Urinary bladder (tissue), 4 donors: Measurements from ENCODE around the gene PGM2. TPM values are rescaled to one million over a fixed set of nuclear protein-coding genes. Genes with fewer than 3 reads are reported as not detected.

Source experiments
- DNase-seq: peaks from one replicate; pipeline ENCODE4 v3.0.0-alpha.2; 2015; ENCODE audit errors: extremely low spot score
- H3K27ac ChIP-seq: one replicate; pipeline ENCODE4 v1.5.1; 2013; ENCODE audit warnings: low read depth, mild to moderate bottlenecking, moderate library complexity
- H3K36me3 ChIP-seq: one replicate; pipeline ENCODE4 v1.6.1; 2013; ENCODE audit warnings: mild to moderate bottlenecking, moderate library complexity; ENCODE audit not compliant: insufficient read depth
- H3K4me1 ChIP-seq: one replicate; pipeline ENCODE4 v1.6.1; 2013; ENCODE audit warnings: mild to moderate bottlenecking, moderate library complexity; ENCODE audit not compliant: insufficient read depth
- H3K4me3 ChIP-seq: one replicate; pipeline ENCODE4 v1.5.1; 2013; ENCODE audit warnings: low read depth, low read length
- WGBS: extraction: QIAGEN DNeasy Blood & Tissue Kit; methylation state at CpG from one replicate; pipeline ENCODE4 v1.1.7; 2013; 5-methylcytosine and 5-hydroxymethylcytosine counted together
- polyA plus RNA-seq: library from polyadenylated mRNA; stranded (reverse); fragments of 200-250 nt; gene quantifications from one replicate; pipeline ENCODE4 v1.2.3, GENCODE V29; 2013
- total RNA-seq: library from RNA; depleted of rRNA; stranded (reverse); fragments of >200 nt; gene quantifications from one replicate; pipeline ENCODE4 v1.2.3, GENCODE V29; 2014
- donor health status: healthy with polysubstance abuse.
- donor health status: healthy.

The PGM2 gene
- total and polyA plus RNA-seq, 2 donors, result 12.9 to 50.3 TPM

DNA sequence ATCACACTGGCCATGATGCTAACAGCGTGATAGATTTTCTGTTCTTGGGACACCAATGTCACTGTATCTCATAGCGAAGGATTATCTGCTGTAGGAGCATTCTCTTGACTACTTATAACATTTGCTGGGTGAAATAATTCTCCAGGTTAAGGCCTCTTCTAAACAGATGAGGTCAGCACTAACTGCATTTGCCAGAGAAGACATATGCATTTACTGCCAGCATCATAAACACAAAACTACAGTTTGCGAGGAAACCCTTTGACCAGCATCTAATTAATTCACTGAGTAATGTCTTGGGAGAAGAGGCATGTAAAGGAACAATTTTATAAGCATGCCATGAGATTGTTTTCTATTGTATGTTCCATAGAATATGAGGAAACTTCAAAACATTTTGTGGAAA, 78.3 kb downstream of the PGM2 start:
- no peak for DNase-seq
- WGBS, result 89% methylated on average over 3 of the region's 3 CpGs
- H3K27ac ChIP-seq, result no peak overlapping the region
- no peak overlapping the region for H3K4me3 ChIP-seq
- H3K36me3 ChIP-seq, result no peaks in the 10 kb centered on the region
- H3K4me1 ChIP-seq, result no peaks in the 10 kb centered on the region

DNA sequence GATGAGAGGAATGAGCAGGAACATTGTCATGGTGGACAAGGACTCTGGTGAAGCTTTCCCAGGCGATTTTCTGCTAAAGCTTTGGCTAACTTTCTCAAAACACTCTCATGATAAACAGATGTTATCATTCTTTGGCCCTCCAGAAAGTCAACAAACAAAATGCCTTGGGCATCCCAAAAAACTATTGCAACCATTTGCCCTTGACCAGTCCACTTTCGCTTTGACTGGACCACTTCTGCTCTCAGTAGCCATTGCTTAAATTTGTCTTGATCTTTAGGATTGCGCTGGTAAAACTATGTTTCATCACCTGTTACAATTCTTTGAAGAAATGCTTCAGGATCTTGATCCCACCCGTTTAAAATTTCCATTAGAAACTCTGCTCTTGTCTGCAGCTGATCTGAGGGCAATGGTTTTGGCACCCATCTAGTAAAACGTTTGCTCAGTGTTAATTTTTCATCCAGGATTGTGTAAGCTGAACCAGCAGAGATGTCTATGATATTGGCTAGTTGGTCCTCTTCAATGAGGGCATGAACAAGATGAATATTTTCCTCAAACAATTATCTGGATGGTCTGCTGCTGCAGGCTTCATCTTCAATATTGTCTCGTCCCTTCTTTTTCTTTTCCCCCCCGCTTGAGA, 79.2 kb downstream of the PGM2 start:
- Histone ChIP-seq H3K4me1 (no peaks in the 10 kb centered on the region), H3K4me3 (no peak overlapping the region), H3K36me3 (no peaks in the 10 kb centered on the region), H3K27ac (no peak overlapping the region)
- WGBS, result 77% methylated on average over 7 of the region's 7 CpGs
- DNase-seq, result no peak

DNA sequence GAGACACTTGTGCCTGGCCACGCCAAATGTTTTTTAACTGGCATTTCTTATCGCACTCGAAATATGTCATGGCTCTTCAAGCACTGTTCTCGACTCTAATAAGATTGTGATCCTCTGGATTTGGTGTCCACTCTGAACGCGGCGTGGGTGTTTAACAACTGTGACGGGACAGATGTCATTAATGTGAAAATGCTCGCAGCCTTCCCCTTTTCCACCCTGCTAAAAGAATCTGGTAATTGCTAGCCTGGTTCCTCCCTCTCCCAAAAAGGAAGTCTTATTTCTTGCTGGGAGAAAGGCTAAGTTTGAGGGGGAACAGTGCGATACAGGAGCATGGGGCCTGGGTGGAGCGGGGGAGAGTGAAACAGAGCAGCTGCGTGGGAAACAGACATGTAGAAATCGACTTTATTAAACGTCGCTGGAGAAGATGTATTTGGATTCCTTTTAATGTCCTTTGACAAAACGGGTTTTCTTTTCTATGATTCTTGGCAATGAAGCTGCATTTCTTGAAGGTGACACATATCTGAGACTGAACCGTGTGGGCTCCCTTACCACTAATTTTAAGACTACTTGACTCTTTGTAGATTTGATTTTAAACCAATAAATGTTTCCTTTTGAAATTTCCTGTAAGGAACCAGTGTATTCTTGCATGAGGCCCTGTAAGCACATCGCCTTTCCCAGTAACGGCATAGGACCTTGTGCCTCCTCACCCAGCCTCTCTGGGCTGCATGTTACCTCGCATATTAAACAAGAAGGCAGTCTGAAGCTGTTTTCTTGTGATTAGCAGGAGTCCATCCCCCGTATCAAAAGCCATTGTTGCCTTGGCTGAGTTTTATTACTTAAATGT, 82.2 kb downstream of the PGM2 start:
- DNase-seq, result no peak
- Histone ChIP-seq H3K4me1 (peaks cover 1% of the 10 kb centered on the region), H3K27ac (no peak overlapping the region), H3K4me3 (no peak overlapping the region), H3K36me3 (no peaks in the 10 kb centered on the region)
- WGBS, result 54% methylated on average over 21 of the region's 21 CpGs

DNA sequence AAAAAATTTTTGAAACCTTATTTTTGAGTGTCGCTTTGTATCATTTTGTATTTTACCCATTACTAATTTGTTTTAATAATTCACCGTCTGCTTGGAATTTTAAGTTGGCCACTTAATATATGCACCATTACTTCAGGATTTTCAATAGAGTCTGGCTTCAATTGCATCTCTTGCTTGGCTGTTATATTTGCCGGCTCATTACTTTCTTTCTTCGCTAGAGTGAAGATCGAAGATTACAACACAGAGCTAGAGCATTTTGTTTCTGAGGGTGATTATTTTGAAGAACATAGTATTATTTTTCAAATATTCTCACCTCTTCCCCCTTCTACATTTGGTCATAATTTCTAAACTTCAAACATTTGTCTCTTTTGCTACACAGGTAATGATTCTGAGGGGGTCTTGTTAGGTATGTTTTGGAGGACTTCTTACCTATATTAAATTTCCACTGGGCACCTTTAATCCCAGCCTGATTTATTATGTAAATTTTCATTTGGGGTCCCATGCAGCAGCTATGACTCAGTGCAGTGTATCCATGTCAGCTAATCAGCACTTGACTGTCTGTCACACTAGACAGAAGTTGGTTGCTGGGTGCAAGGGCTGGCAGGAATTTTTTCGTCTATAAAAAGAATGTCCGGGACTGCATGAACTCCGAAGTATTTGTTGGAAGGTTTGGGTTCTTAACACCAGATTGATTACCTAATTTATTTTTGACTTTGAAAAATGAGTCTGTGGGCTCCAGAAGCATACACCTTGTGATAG, 83.0 kb downstream of the PGM2 start:
- no peak overlapping the region for H3K4me3 ChIP-seq
- WGBS, result 81% methylated on average over 8 of the region's 8 CpGs
- peaks cover 1% of the 10 kb centered on the region for H3K4me1 ChIP-seq
- H3K36me3 ChIP-seq, result no peaks in the 10 kb centered on the region
- DNase-seq, result no peak
- no peak overlapping the region for H3K27ac ChIP-seq

DNA sequence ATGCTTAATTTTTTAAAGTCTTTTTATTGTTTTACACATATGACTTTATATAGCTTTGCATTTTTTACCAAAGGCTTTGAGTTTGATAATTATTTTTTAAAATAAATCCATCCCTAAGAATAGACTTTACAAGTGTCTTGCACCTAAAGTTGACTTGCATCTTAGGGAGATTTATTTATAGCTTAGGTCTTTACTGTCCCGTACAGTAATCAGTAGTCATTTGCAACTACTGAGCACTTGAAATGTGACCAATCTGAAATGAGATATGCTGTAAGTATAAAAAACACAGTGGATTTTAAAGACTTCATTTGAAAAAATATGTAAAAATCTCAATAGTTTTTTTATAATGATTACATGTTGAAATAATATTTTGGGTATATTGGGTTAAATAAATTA, 83.6 kb downstream of the PGM2 start:
- 55% methylated on average over 1 of the region's 1 CpG for WGBS
- Histone ChIP-seq H3K4me3 (no peak overlapping the region), H3K27ac (no peak overlapping the region), H3K4me1 (peaks cover 1% of the 10 kb centered on the region), H3K36me3 (no peaks in the 10 kb centered on the region)
- no peak for DNase-seq

Other genes starting within 250 kb of the PGM2 start
- gene RELL1, start 140.3 kb upstream of the PGM2 start, total RNA-seq, result 44.7 TPM
- 7.6 TPM for gene RELL1, start 140.3 kb upstream of the PGM2 start, polyA plus RNA-seq
- 115 TPM for gene TBC1D1, start 64.4 kb downstream of the PGM2 start, total RNA-seq
- gene TBC1D1, start 64.4 kb downstream of the PGM2 start, polyA plus RNA-seq, result 74.7 TPM
- gene PTTG2, start 133.7 kb downstream of the PGM2 start, total RNA-seq, result 2.1 TPM
- gene PTTG2, start 133.7 kb downstream of the PGM2 start, polyA plus RNA-seq, result 0.56 TPM